ENCODE results near the gene SERPINB2. TPM values are rescaled to one million over a fixed set of nuclear protein-coding genes. Genes with fewer than 3 reads are reported as not detected.

SERPINB2 gene
- total RNA-seq, 4 donors from 2014 or later, result 35.0 to 190 (median 114) TPM

- no peaks in the 10 kb centered on the region for H3K9me3 ChIP-seq
- no peak overlapping the region for H3K27ac ChIP-seq
- H3K4me1 ChIP-seq, result peaks cover 13% of the 10 kb centered on the region
- WGBS, result 86% methylated on average over 9 of the region's 9 CpGs
- H3K36me3 ChIP-seq, result no peaks in the 10 kb centered on the region
- H3K4me3 ChIP-seq, result no peak overlapping the region
- no peaks in the 10 kb centered on the region for H3K27me3 ChIP-seq
- no peak for TF ChIP-seq POLR2A (IDR thresholded peaks at IDR 0.05)
- TF ChIP-seq POLR2AphosphoS5 (IDR thresholded peaks at IDR 0.05), result no peak
- no peak for TF ChIP-seq CTCF (IDR thresholded peaks at IDR 0.05)
- no peak for DNase-seq (ENCODE audit: low spot score in 2 of 2)
These were observed 19.0 kb upstream of the SERPINB2 start for GRCh38 chr18:63868546-63868945.

GRCh38 chr18:63869374-63869773 is 18.1 kb upstream of the SERPINB2 start:
- no peak for DNase-seq (ENCODE audit: low spot score in 2 of 2)
- Histone ChIP-seq H3K4me3 (no peak overlapping the region), H3K4me1 (peaks cover 13% of the 10 kb centered on the region), H3K27me3 (no peaks in the 10 kb centered on the region), H3K27ac (no peak overlapping the region), H3K9me3 (no peaks in the 10 kb centered on the region), H3K36me3 (no peaks in the 10 kb centered on the region)
- 79% methylated on average over 9 of the region's 9 CpGs for WGBS
- no peak for TF ChIP-seq POLR2A (IDR thresholded peaks at IDR 0.05)
- no peak for TF ChIP-seq CTCF (IDR thresholded peaks at IDR 0.05)
- TF ChIP-seq EP300 (IDR thresholded peaks at IDR 0.05), result no peak

GRCh38 chr18:63869851-63870250 is 17.7 kb upstream of the SERPINB2 start:
- no peak for TF ChIP-seq CTCF (IDR thresholded peaks at IDR 0.05)
- no peak for TF ChIP-seq POLR2AphosphoS5 (IDR thresholded peaks at IDR 0.05)
- TF ChIP-seq POLR2A (IDR thresholded peaks at IDR 0.05), result no peak
- TF ChIP-seq EP300 (IDR thresholded peaks at IDR 0.05), result no peak
- Histone ChIP-seq H3K4me1 (peaks cover 13% of the 10 kb centered on the region), H3K27me3 (no peaks in the 10 kb centered on the region), H3K9me3 (no peaks in the 10 kb centered on the region), H3K36me3 (no peaks in the 10 kb centered on the region), H3K27ac (no peak overlapping the region), H3K4me3 (no peak overlapping the region)
- no peak for DNase-seq (ENCODE audit: low spot score in 2 of 2)
- WGBS, result 80% methylated on average over 3 of the region's 3 CpGs

GRCh38 chr18:63871836-63872235 is 15.7 kb upstream of the SERPINB2 start:
- TF ChIP-seq POLR2AphosphoS5 (IDR thresholded peaks at IDR 0.05) (no peak), CTCF (IDR thresholded peaks at IDR 0.05) (no peak), POLR2A (IDR thresholded peaks at IDR 0.05) (no peak), EP300 (IDR thresholded peaks at IDR 0.05) (no peak)
- no peaks in the 10 kb centered on the region for H3K27me3 ChIP-seq
- no peaks in the 10 kb centered on the region for H3K9me3 ChIP-seq
- H3K36me3 ChIP-seq, result no peaks in the 10 kb centered on the region
- H3K4me1 ChIP-seq, result peaks cover 9% of the 10 kb centered on the region
- no peak overlapping the region for H3K27ac ChIP-seq
- WGBS, result 68% methylated on average over 1 of the region's 1 CpG
- no peak for DNase-seq (ENCODE audit: low spot score in 2 of 2)
- no peak overlapping the region for H3K4me3 ChIP-seq

GRCh38 chr18:63872586-63872985 is 14.9 kb upstream of the SERPINB2 start:
- no peaks in the 10 kb centered on the region for H3K36me3 ChIP-seq
- no peak overlapping the region for H3K27ac ChIP-seq
- H3K4me1 ChIP-seq, result peaks cover 7% of the 10 kb centered on the region
- no peak overlapping the region for H3K4me3 ChIP-seq
- TF ChIP-seq POLR2A (IDR thresholded peaks at IDR 0.05) (no peak), EP300 (IDR thresholded peaks at IDR 0.05) (no peak), CTCF (IDR thresholded peaks at IDR 0.05) (no peak), POLR2AphosphoS5 (IDR thresholded peaks at IDR 0.05) (no peak)
- DNase-seq (ENCODE audit: low spot score in 2 of 2), result no peak
- H3K27me3 ChIP-seq, result no peaks in the 10 kb centered on the region
- H3K9me3 ChIP-seq, result no peaks in the 10 kb centered on the region

All from suprapubic skin (tissue), 4 donors.